Activated CD4-positive, alpha-beta memory T cell treated with anti-CD3 and anti-CD28 coated beads, Interleukin-2, amount 10 ng/mL, durations not matched to agents 7 days and 5 days (primary cell): Measurements from ENCODE around the gene PKP1. TPM values are rescaled to one million over a fixed set of nuclear protein-coding genes. Genes with fewer than 3 reads are reported as not detected.

ENCODE experiments used
- CTCF ChIA-PET: fragments of 350-600 bp; sonication (Branson Sonifier 250); formaldehyde crosslinking; loops from one replicate; lab custom pipeline; 2021; ENCODE audit warnings: antibody characterized with exemption, inconsistent platforms; lab: Charles Lee
- POLR2A ChIA-PET: fragments of 350-600 bp; sonication (Branson Sonifier 250); formaldehyde crosslinking; loops from one replicate; lab custom pipeline; 2021; ENCODE audit warnings: antibody characterized with exemption; lab: Charles Lee
- DNase-seq: peaks from one replicate; pipeline ENCODE4 v3.0.0-alpha.2; 2020
- H3K27ac Mint-ChIP-seq: one replicate; pipeline ENCODE4 v1.8.0; 2021; ENCODE audit warnings: mild to moderate bottlenecking, mixed read lengths
- H3K27me3 Mint-ChIP-seq: one replicate; pipeline ENCODE4 v1.8.0; 2021; ENCODE audit warnings: mixed read lengths
- H3K36me3 Mint-ChIP-seq: one replicate; pipeline ENCODE4 v1.8.0; 2021; ENCODE audit warnings: low read depth, mixed read lengths
- H3K4me1 Mint-ChIP-seq: one replicate; pipeline ENCODE4 v1.8.0; 2021; ENCODE audit warnings: mixed read lengths
- H3K4me3 Mint-ChIP-seq: one replicate; pipeline ENCODE4 v1.8.0; 2021; ENCODE audit warnings: mild to moderate bottlenecking, mixed read lengths
- H3K9me3 Mint-ChIP-seq: one replicate; pipeline ENCODE4 v1.8.0; 2021; ENCODE audit warnings: mixed read lengths
- total RNA-seq, 2 experiments: library from RNA; stranded (reverse); gene quantifications; one replicate each; pipeline ENCODE4 v1.2.3, GENCODE V29; 2021

PKP1 gene
- total RNA-seq, 2 experiments from 2014 or later: not detected

GRCh38 chr1:201279313-201279712 lies 4.0 kb upstream of the PKP1 start:
- H3K27me3 Mint-ChIP-seq: peaks cover 33% of the 10 kb centered on the region
- H3K9me3 Mint-ChIP-seq: no peaks in the 10 kb centered on the region
- H3K4me1 Mint-ChIP-seq: peaks cover 1% of the 10 kb centered on the region
- no peaks in the 10 kb centered on the region for H3K36me3 Mint-ChIP-seq
- CTCF ChIA-PET: no interaction called here
- DNase-seq: no peak
- no peak overlapping the region for H3K4me3 Mint-ChIP-seq
- no peak overlapping the region for H3K27ac Mint-ChIP-seq
- POLR2A ChIA-PET: no interaction called here

- CTCF ChIA-PET: no interaction called here
Measured at GRCh38 chr1:201280884-201281283, 2.4 kb upstream of the PKP1 start.

GRCh38 chr1:201281573-201281972 lies 1.7 kb upstream of the PKP1 start:
- H3K9me3 Mint-ChIP-seq: no peaks in the 10 kb centered on the region
- POLR2A ChIA-PET: no interaction called here
- CTCF ChIA-PET: no interaction called here
- H3K27me3 Mint-ChIP-seq: peaks cover 42% of the 10 kb centered on the region
- no peak overlapping the region for H3K27ac Mint-ChIP-seq
- H3K36me3 Mint-ChIP-seq: no peaks in the 10 kb centered on the region
- DNase-seq: no peak
- H3K4me1 Mint-ChIP-seq: peaks cover 1% of the 10 kb centered on the region
- no peak overlapping the region for H3K4me3 Mint-ChIP-seq

More at GRCh38 chr1:201280884-201281283, 2.4 kb upstream of the PKP1 start:
- H3K27me3 Mint-ChIP-seq: peaks cover 42% of the 10 kb centered on the region
- no peaks in the 10 kb centered on the region for H3K36me3 Mint-ChIP-seq
- H3K27ac Mint-ChIP-seq: no peak overlapping the region
- no peak overlapping the region for H3K4me3 Mint-ChIP-seq
- no peaks in the 10 kb centered on the region for H3K9me3 Mint-ChIP-seq
- POLR2A ChIA-PET: no interaction called here
- no peak for DNase-seq
- peaks cover 1% of the 10 kb centered on the region for H3K4me1 Mint-ChIP-seq

- Mint-ChIP-seq H3K4me1 (peaks cover 1% of the 10 kb centered on the region), H3K9me3 (no peaks in the 10 kb centered on the region), H3K27ac (no peak overlapping the region), H3K36me3 (no peaks in the 10 kb centered on the region), H3K27me3 (peaks cover 47% of the 10 kb centered on the region), H3K4me3 (no peak overlapping the region)
- DNase-seq: no peak
- ChIA-PET CTCF (no interaction called here), POLR2A (no interaction called here)
Measured at GRCh38 chr1:201282216-201282615, 1.1 kb upstream of the PKP1 start.

GRCh38 chr1:201283836-201284553 lies 689 bp downstream of the PKP1 start:
- no peak for DNase-seq
- Mint-ChIP-seq H3K4me1 (peaks cover 1% of the 10 kb centered on the region), H3K36me3 (no peaks in the 10 kb centered on the region), H3K27me3 (peaks cover 53% of the 10 kb centered on the region), H3K4me3 (no peak overlapping the region), H3K9me3 (no peaks in the 10 kb centered on the region), H3K27ac (no peak overlapping the region)
- POLR2A ChIA-PET: no interaction called here
- CTCF ChIA-PET: no interaction called here

- POLR2A ChIA-PET: no interaction called here
- CTCF ChIA-PET: no interaction called here
- H3K27me3 Mint-ChIP-seq: peaks cover 51% of the 10 kb centered on the region
- no peaks in the 10 kb centered on the region for H3K9me3 Mint-ChIP-seq
- peaks cover 1% of the 10 kb centered on the region for H3K4me1 Mint-ChIP-seq
- DNase-seq: no peak
- H3K27ac Mint-ChIP-seq: no peak overlapping the region
- no peak overlapping the region for H3K4me3 Mint-ChIP-seq
- H3K36me3 Mint-ChIP-seq: no peaks in the 10 kb centered on the region
Measured at GRCh38 chr1:201284636-201285035, 1.3 kb downstream of the PKP1 start.

GRCh38 chr1:201285846-201286245 lies 2.5 kb downstream of the PKP1 start:
- Mint-ChIP-seq H3K36me3 (no peaks in the 10 kb centered on the region), H3K27me3 (peaks cover 53% of the 10 kb centered on the region), H3K4me1 (peaks cover 1% of the 10 kb centered on the region), H3K9me3 (no peaks in the 10 kb centered on the region), H3K27ac (no peak overlapping the region), H3K4me3 (no peak overlapping the region)
- DNase-seq: no peak
- ChIA-PET CTCF (no interaction called here), POLR2A (no interaction called here)

GRCh38 chr1:201286445-201286844 lies 3.1 kb downstream of the PKP1 start:
- no peaks in the 10 kb centered on the region for H3K36me3 Mint-ChIP-seq
- peaks cover 52% of the 10 kb centered on the region for H3K27me3 Mint-ChIP-seq
- no peak for DNase-seq
- POLR2A ChIA-PET: no interaction called here
- no peak overlapping the region for H3K27ac Mint-ChIP-seq
- CTCF ChIA-PET: interaction anchor here (0.8 kb wide), 1 partner anchor 62 kb away, joined by 3 read pairs; no protein-coding TSS in a partner anchor
- H3K4me3 Mint-ChIP-seq: no peak overlapping the region
- H3K9me3 Mint-ChIP-seq: no peaks in the 10 kb centered on the region
- peaks cover 1% of the 10 kb centered on the region for H3K4me1 Mint-ChIP-seq

- Mint-ChIP-seq H3K4me3 (no peak overlapping the region), H3K4me1 (peaks cover 1% of the 10 kb centered on the region), H3K36me3 (no peaks in the 10 kb centered on the region), H3K27ac (no peak overlapping the region), H3K9me3 (no peaks in the 10 kb centered on the region), H3K27me3 (peaks cover 41% of the 10 kb centered on the region)
- DNase-seq: no peak
- CTCF ChIA-PET: no interaction called here
- POLR2A ChIA-PET: no interaction called here
Measured at GRCh38 chr1:201288007-201288406, 4.7 kb downstream of the PKP1 start.

GRCh38 chr1:201288765-201289164 lies 5.5 kb downstream of the PKP1 start:
- DNase-seq: no peak
- Mint-ChIP-seq H3K36me3 (no peaks in the 10 kb centered on the region), H3K27me3 (peaks cover 35% of the 10 kb centered on the region), H3K27ac (no peak overlapping the region), H3K4me3 (no peak overlapping the region), H3K9me3 (no peaks in the 10 kb centered on the region), H3K4me1 (no peaks in the 10 kb centered on the region)
- ChIA-PET POLR2A (no interaction called here), CTCF (interaction anchor here (0.6 kb wide), 1 partner anchor 350 kb away, joined by 4 read pairs; no protein-coding TSS in a partner anchor)

GRCh38 chr1:201290551-201290950 lies 7.2 kb downstream of the PKP1 start:
- H3K4me3 Mint-ChIP-seq: no peak overlapping the region
- POLR2A ChIA-PET: no interaction called here
- peaks cover 32% of the 10 kb centered on the region for H3K27me3 Mint-ChIP-seq
- H3K9me3 Mint-ChIP-seq: no peaks in the 10 kb centered on the region
- no peaks in the 10 kb centered on the region for H3K4me1 Mint-ChIP-seq
- DNase-seq: no peak
- H3K36me3 Mint-ChIP-seq: no peaks in the 10 kb centered on the region
- H3K27ac Mint-ChIP-seq: no peak overlapping the region
- CTCF ChIA-PET: no interaction called here

- no peak for DNase-seq
- Mint-ChIP-seq H3K27me3 (peaks cover 31% of the 10 kb centered on the region), H3K9me3 (no peaks in the 10 kb centered on the region), H3K36me3 (no peaks in the 10 kb centered on the region), H3K27ac (no peak overlapping the region), H3K4me3 (no peak overlapping the region), H3K4me1 (no peaks in the 10 kb centered on the region)
- ChIA-PET CTCF (no interaction called here), POLR2A (no interaction called here)
Measured at GRCh38 chr1:201291916-201292315, 8.6 kb downstream of the PKP1 start.

- Mint-ChIP-seq H3K4me3 (no peak overlapping the region), H3K27me3 (peaks cover 31% of the 10 kb centered on the region), H3K4me1 (no peaks in the 10 kb centered on the region), H3K9me3 (no peaks in the 10 kb centered on the region), H3K36me3 (no peaks in the 10 kb centered on the region), H3K27ac (no peak overlapping the region)
- ChIA-PET POLR2A (no interaction called here), CTCF (no interaction called here)
- DNase-seq: no peak
Measured at GRCh38 chr1:201294876-201295275, 11.6 kb downstream of the PKP1 start.

- H3K9me3 Mint-ChIP-seq: no peaks in the 10 kb centered on the region
- no peak overlapping the region for H3K27ac Mint-ChIP-seq
- H3K4me3 Mint-ChIP-seq: no peak overlapping the region
- ChIA-PET CTCF (no interaction called here), POLR2A (no interaction called here)
- peaks cover 31% of the 10 kb centered on the region for H3K27me3 Mint-ChIP-seq
- H3K4me1 Mint-ChIP-seq: no peaks in the 10 kb centered on the region
- DNase-seq: no peak
- H3K36me3 Mint-ChIP-seq: no peaks in the 10 kb centered on the region
Measured at GRCh38 chr1:201295346-201295745, 12.0 kb downstream of the PKP1 start.
